ENCODE measurements around the gene COL27A1.

COL27A1 gene

GRCh38 chr9:114164191-114164794 is 9.0 kb downstream of the COL27A1 start:
- H3K36me3 ChIP-seq = no peaks in the 10 kb centered on the region
- H3K4me1 ChIP-seq (ENCODE audit: control insufficient read depth in 1 of 2, insufficient read depth in 1 of 2, low read depth in 1 of 2, low read length in 1 of 2) = no peaks in the 10 kb centered on the region
- H3K4me3 ChIP-seq (ENCODE audit: low read depth in 1 of 2, low read length in 1 of 2) = no peak overlapping the region
- no peak overlapping the region for H3K27ac ChIP-seq
- H3K9me3 ChIP-seq = no peaks in the 10 kb centered on the region
- H3K27me3 ChIP-seq = peaks cover 56% of the 10 kb centered on the region
- no peak for TF ChIP-seq CTCF (IDR thresholded peaks at IDR 0.05)

- no peak for TF ChIP-seq CTCF (IDR thresholded peaks at IDR 0.05)
- Histone ChIP-seq H3K4me1 (ENCODE audit: control insufficient read depth in 1 of 2, insufficient read depth in 1 of 2, low read depth in 1 of 2, low read length in 1 of 2) (no peaks in the 10 kb centered on the region), H3K27me3 (peaks cover 45% of the 10 kb centered on the region), H3K36me3 (no peaks in the 10 kb centered on the region), H3K27ac (no peak overlapping the region), H3K9me3 (no peaks in the 10 kb centered on the region), H3K4me3 (ENCODE audit: low read depth in 1 of 2, low read length in 1 of 2) (no peak overlapping the region)
Measured at GRCh38 chr9:114165407-114166102, 10.2 kb downstream of the COL27A1 start.

GRCh38 chr9:114166103-114166470 is 10.8 kb downstream of the COL27A1 start:
- Histone ChIP-seq H3K36me3 (no peaks in the 10 kb centered on the region), H3K9me3 (no peaks in the 10 kb centered on the region), H3K4me3 (ENCODE audit: low read depth in 1 of 2, low read length in 1 of 2) (no peak overlapping the region), H3K4me1 (ENCODE audit: control insufficient read depth in 1 of 2, insufficient read depth in 1 of 2, low read depth in 1 of 2, low read length in 1 of 2) (no peaks in the 10 kb centered on the region), H3K27me3 (peaks cover 39% of the 10 kb centered on the region), H3K27ac (no peak overlapping the region)
- no peak for TF ChIP-seq CTCF (IDR thresholded peaks at IDR 0.05)

GRCh38 chr9:114166614-114167572 is 11.6 kb downstream of the COL27A1 start:
- Histone ChIP-seq H3K36me3 (no peaks in the 10 kb centered on the region), H3K9me3 (no peaks in the 10 kb centered on the region), H3K4me3 (ENCODE audit: low read depth in 1 of 2, low read length in 1 of 2) (no peak overlapping the region), H3K27ac (no peak overlapping the region), H3K27me3 (peaks cover 32% of the 10 kb centered on the region), H3K4me1 (ENCODE audit: control insufficient read depth in 1 of 2, insufficient read depth in 1 of 2, low read depth in 1 of 2, low read length in 1 of 2) (no peaks in the 10 kb centered on the region)
- TF ChIP-seq CTCF (IDR thresholded peaks at IDR 0.05) = no peak

GRCh38 chr9:114167591-114168091 is 12.3 kb downstream of the COL27A1 start:
- Histone ChIP-seq H3K4me3 (ENCODE audit: low read depth in 1 of 2, low read length in 1 of 2) (no peak overlapping the region), H3K9me3 (no peaks in the 10 kb centered on the region), H3K27ac (no peak overlapping the region), H3K27me3 (peaks cover 25% of the 10 kb centered on the region), H3K4me1 (ENCODE audit: control insufficient read depth in 1 of 2, insufficient read depth in 1 of 2, low read depth in 1 of 2, low read length in 1 of 2) (no peaks in the 10 kb centered on the region), H3K36me3 (no peaks in the 10 kb centered on the region)
- no peak for TF ChIP-seq CTCF (IDR thresholded peaks at IDR 0.05)

Measured in neutrophil (primary cell).